ENCODE measurements around the gene TUB.

- TF ChIP-seq EZH2 (IDR thresholded peaks at IDR 0.05; ENCODE audit: insufficient read depth, poor library complexity, severe bottlenecking) (no peak), EZH2phosphoT487 (IDR thresholded peaks at IDR 0.05; ENCODE audit: insufficient read depth, low read depth) (no peak)
These were observed 17.9 kb downstream of the TUB start for GRCh38 chr11:8098879-8099278.
